ENCODE data around the gene CMIP.

DNA sequence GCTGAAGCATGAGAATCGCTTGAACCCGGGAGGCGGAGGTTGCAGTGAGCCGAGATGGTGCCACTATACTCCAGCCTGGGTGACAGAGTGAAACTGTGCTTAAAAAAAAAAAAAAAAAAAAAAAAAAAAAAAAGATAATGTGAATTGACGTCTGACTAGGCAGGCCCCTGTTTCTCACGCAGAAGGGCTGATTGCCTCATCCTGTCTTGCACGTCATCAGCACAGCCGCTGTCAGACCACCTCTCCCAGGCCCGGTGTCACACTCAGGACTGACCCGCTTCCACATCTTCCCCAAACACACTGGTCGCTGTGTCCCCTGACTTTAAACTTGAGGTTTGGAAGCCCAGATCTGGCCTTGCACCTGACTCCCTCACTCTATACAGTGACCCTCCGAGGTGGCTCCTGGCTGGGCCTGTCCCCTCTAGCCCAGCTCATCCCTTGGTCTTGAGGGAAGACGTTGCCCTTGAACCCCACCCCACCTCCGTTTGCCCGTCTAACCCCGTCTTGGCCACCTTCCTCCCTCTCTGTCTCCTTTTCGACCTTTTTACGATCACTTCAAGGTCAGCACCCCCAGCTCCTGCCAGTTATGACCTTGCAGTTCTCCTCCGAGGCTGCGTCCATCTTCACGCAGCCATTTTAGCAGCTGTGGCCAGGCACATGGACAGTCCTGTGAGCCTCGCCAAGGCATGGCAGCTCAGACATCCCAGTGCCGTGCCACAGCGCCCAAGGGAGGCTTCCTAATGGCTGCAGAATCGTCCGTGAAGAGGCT, 184.6 kb downstream of the CMIP start:
- TF ChIP-seq POLR2A (IDR thresholded peaks at IDR 0.05) (no peak), CTCF (IDR thresholded peaks at IDR 0.05) (no peak), EP300 (IDR thresholded peaks at IDR 0.05) (no peak), POLR2AphosphoS5 (IDR thresholded peaks at IDR 0.05) (no peak)
